ENCODE measurements around the gene SUCO. TPM values are rescaled to one million over a fixed set of nuclear protein-coding genes. Genes with fewer than 3 reads are reported as not detected.

SUCO gene
- total RNA-seq, 1 experiment from 2014 or later, result 22.6 TPM

DNA sequence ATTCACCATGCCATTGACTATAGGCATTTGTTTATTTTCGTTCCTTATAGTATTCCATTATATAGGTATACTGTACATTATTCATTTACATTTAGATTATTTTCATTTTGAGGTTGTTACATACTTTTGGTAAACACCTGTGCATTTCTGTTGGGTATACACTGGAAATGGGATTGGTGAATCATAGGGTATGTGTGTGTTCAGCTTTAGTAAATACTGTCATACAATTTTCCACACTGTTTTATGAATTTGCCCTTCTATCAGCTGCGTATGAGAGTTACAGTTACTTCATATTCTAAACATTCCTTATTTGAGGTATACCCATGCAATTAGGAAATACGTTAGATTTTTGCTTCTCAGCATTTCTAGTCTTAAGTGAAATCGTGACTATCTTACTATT, 70.9 kb downstream of the SUCO start:
- H3K36me3 ChIP-seq (ENCODE audit: control insufficient read depth in 1 of 2, insufficient read depth in 2 of 2, low read length in 2 of 2), result no peaks in the 10 kb centered on the region
- no peaks in the 10 kb centered on the region for H3K9me2 ChIP-seq (ENCODE audit: insufficient read depth)
- H3K79me2 ChIP-seq (ENCODE audit: insufficient read depth, low read length), result no peaks in the 10 kb centered on the region
- no peak for ATAC-seq
- intact Hi-C loops (cut with micrococcal nuclease), result no loop called here
- POLR2A ChIA-PET, result no interaction called here
- no peak overlapping the region for H2AFZ ChIP-seq (ENCODE audit: low read depth, low read length, poor library complexity, severe bottlenecking)
- no peak overlapping the region for H3K4me3 ChIP-seq (replicated peaks in 1 of 2; ENCODE audit: low read depth in 1 of 2, low read length in 2 of 2)
- no peak for DNase-seq (ENCODE audit: low read depth, low spot score)
- no TSS peak for BruUV-seq (replicated peaks)
- no peaks in the 10 kb centered on the region for H3K9me3 ChIP-seq (ENCODE audit: control insufficient read depth in 1 of 2, insufficient read depth in 1 of 2, low read depth in 1 of 2, low read length in 2 of 2)
- no peaks in the 10 kb centered on the region for H3K27me3 ChIP-seq (ENCODE audit: insufficient read depth, low read length)
- no peak overlapping the region for H3K9ac ChIP-seq (ENCODE audit: low read length)
- CTCF ChIA-PET, result no interaction called here
- no peaks in the 10 kb centered on the region for H4K20me1 ChIP-seq (ENCODE audit: insufficient read depth)
- H3K4me1 ChIP-seq (ENCODE audit: control insufficient read depth in 1 of 2, insufficient read depth in 2 of 2, low read length in 2 of 2), result no peaks in the 10 kb centered on the region
- no peak overlapping the region for H3K27ac ChIP-seq (ENCODE audit: low read depth, low read length)
- TF ChIP-seq YY1 (IDR thresholded peaks at IDR 0.05; ENCODE audit: extremely low read depth, insufficient replicate concordance, low read depth, low read length) (no peak), CBX3 (IDR thresholded peaks at IDR 0.05; ENCODE audit: low read depth) (no peak), MAX (IDR thresholded peaks at IDR 0.05) (no peak), TCF7L2 (IDR thresholded peaks at IDR 0.05; ENCODE audit: borderline replicate concordance, extremely low read depth, insufficient read depth, insufficient read length) (no peak), ATF3 (IDR thresholded peaks at IDR 0.05) (no peak), ZBTB33 (IDR thresholded peaks at IDR 0.05; ENCODE audit: extremely low read depth, insufficient replicate concordance, low read length) (no peak), RAD21 (IDR thresholded peaks at IDR 0.05; ENCODE audit: low read depth) (no peak), ZNF274 (IDR thresholded peaks at IDR 0.05; ENCODE audit: low read depth, low read length) (no peak), SP1 (IDR thresholded peaks at IDR 0.05; ENCODE audit: low read depth) (no peak), ELF1 (IDR thresholded peaks at IDR 0.05; ENCODE audit: borderline replicate concordance, low read depth) (no peak), EZH2phosphoT487 (IDR thresholded peaks at IDR 0.05; ENCODE audit: borderline replicate concordance) (no peak), POLR2AphosphoS5 (IDR thresholded peaks at IDR 0.05; ENCODE audit: low read depth, low read length) (no peak), EGR1 (IDR thresholded peaks at IDR 0.05; ENCODE audit: low read depth) (no peak), ZFX (IDR thresholded peaks at IDR 0.05) (no peak), SIN3A (IDR thresholded peaks at IDR 0.05; ENCODE audit: low read depth) (no peak), SRF (IDR thresholded peaks at IDR 0.05; ENCODE audit: low read depth) (no peak)
- TF ChIP-seq, protein P1, sequence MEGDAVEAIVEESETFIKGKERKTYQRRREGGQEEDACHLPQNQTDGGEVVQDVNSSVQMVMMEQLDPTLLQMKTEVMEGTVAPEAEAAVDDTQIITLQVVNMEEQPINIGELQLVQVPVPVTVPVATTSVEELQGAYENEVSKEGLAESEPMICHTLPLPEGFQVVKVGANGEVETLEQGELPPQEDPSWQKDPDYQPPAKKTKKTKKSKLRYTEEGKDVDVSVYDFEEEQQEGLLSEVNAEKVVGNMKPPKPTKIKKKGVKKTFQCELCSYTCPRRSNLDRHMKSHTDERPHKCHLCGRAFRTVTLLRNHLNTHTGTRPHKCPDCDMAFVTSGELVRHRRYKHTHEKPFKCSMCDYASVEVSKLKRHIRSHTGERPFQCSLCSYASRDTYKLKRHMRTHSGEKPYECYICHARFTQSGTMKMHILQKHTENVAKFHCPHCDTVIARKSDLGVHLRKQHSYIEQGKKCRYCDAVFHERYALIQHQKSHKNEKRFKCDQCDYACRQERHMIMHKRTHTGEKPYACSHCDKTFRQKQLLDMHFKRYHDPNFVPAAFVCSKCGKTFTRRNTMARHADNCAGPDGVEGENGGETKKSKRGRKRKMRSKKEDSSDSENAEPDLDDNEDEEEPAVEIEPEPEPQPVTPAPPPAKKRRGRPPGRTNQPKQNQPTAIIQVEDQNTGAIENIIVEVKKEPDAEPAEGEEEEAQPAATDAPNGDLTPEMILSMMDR (IDR thresholded peaks at IDR 0.05 in 2 of 3, conservative IDR thresholded peaks at IDR 0.05 in 1 of 3; ENCODE audit: borderline replicate concordance in 1 of 3, insufficient read depth in 1 of 3, low read depth in 2 of 3, low read length in 2 of 3), result no peak
- no peak overlapping the region for H3K4me2 ChIP-seq (ENCODE audit: low read length)
- RAD21 ChIA-PET (ENCODE audit: low non-redundant PET in 1 of 2, low total read pairs in 2 of 2, uncharacterized antibody in 2 of 2, unreplicated experiment in 2 of 2), result no interaction called here

Measured in HCT116 (cell line).